Loucy (cell line): Measurements from ENCODE around the gene BACE2.

Experiments
- H2AFZ ChIP-seq: fragments of 200-600 bp; sonication (generic); 2 replicates; pipeline ENCODE4 v1.6.0; 2016; ENCODE audit warnings: antibody characterized with exemption, mild to moderate bottlenecking, low read length, moderate library complexity
- H3F3A ChIP-seq: fragments of 200-600 bp; 2 replicates; pipeline ENCODE4 v1.6.0; 2016; ENCODE audit warnings: antibody characterized with exemption, low read depth, mild to moderate bottlenecking
- H3K27me3 ChIP-seq: fragments of 200-600 bp; sonication (generic); 2 replicates; pipeline ENCODE4 v1.6.1; 2014; ENCODE audit warnings: low read length, mild to moderate bottlenecking; ENCODE audit not compliant: insufficient read depth, poor library complexity, severe bottlenecking
- H3K36me3 ChIP-seq: fragments of 200-600 bp; sonication (generic); 2 replicates; pipeline ENCODE4 v1.6.1; 2016; ENCODE audit warnings: low read length; ENCODE audit not compliant: insufficient read depth
- H3K4me1 ChIP-seq: fragments of 200-600 bp; sonication (generic); 2 replicates; pipeline ENCODE4 v1.5.1; 2014; ENCODE audit warnings: low read length, mild to moderate bottlenecking; ENCODE audit not compliant: insufficient read depth, poor library complexity, severe bottlenecking
- H3K4me2 ChIP-seq: fragments of 200-600 bp; sonication (generic); 2 replicates; pipeline ENCODE4 v1.6.0; 2014; ENCODE audit warnings: antibody characterized with exemption, low read length, low read depth, mild to moderate bottlenecking; ENCODE audit not compliant: poor library complexity, severe bottlenecking
- H3K4me3 ChIP-seq: fragments of 200-600 bp; sonication (generic); 2 replicates; pipeline ENCODE4 v1.5.1; 2014; ENCODE audit warnings: low read length, mild to moderate bottlenecking, mixed read lengths; ENCODE audit not compliant: poor library complexity, severe bottlenecking
- H3K79me2 ChIP-seq: fragments of 200-600 bp; sonication (generic); 2 replicates; pipeline ENCODE4 v1.6.1; 2014; ENCODE audit warnings: low read length; ENCODE audit not compliant: insufficient read depth
- H3K9ac ChIP-seq: fragments of 200-600 bp; sonication (generic); 2 replicates; pipeline ENCODE4 v1.6.0; 2014; ENCODE audit warnings: mild to moderate bottlenecking, low read depth, low read length, moderate library complexity; ENCODE audit not compliant: poor library complexity, severe bottlenecking
- H3K9me2 ChIP-seq: fragments of 200-600 bp; sonication (generic); replicated peaks from 2 replicates; pipeline ENCODE4 v1.6.1; 2016; ENCODE audit warnings: low read depth, low read length, mixed read lengths
- H3K9me3 ChIP-seq: fragments of 200-600 bp; sonication (generic); 2 replicates; pipeline ENCODE4 v1.6.1; 2014; ENCODE audit warnings: mild to moderate bottlenecking, antibody characterized with exemption, low read length, low read depth; ENCODE audit not compliant: insufficient read depth
- H4K20me1 ChIP-seq: fragments of 200-600 bp; sonication (generic); 2 replicates; pipeline ENCODE4 v1.6.0; 2014; ENCODE audit warnings: antibody characterized with exemption, low read length, mild to moderate bottlenecking; ENCODE audit not compliant: insufficient read depth, poor library complexity, severe bottlenecking
- EZH2phosphoT487 ChIP-seq: fragments of 200-600 bp; IDR thresholded peaks from 2 replicates; pipeline ENCODE4 v1.6.1; 2018; ENCODE audit warnings: antibody characterized with exemption, mild to moderate bottlenecking, moderate library complexity, borderline replicate concordance
- TF ChIP-seq, protein P1 (sequence below): fragments of 200-600 bp; sonication (generic); conservative IDR thresholded peaks from 2 replicates; pipeline ENCODE4 v1.5.1; 2014; ENCODE audit warnings: mild to moderate bottlenecking, antibody characterized with exemption, low read length

The BACE2 gene

GRCh38 chr21:41170859-41171609 lies 3.1 kb downstream of the BACE2 start:
- peak overlapping the region; percentile 82 for H3K4me3 ChIP-seq
- H3K9me2 ChIP-seq, result no peaks in the 10 kb centered on the region
- 0 out of 2 replicates have a peak, but pooled peaks cover 4% of the 10 kb centered on the region for H3F3A ChIP-seq
- no peaks in the 10 kb centered on the region for H3K27me3 ChIP-seq
- peaks cover 8% of the 10 kb centered on the region for H4K20me1 ChIP-seq
- TF ChIP-seq, protein P1, sequence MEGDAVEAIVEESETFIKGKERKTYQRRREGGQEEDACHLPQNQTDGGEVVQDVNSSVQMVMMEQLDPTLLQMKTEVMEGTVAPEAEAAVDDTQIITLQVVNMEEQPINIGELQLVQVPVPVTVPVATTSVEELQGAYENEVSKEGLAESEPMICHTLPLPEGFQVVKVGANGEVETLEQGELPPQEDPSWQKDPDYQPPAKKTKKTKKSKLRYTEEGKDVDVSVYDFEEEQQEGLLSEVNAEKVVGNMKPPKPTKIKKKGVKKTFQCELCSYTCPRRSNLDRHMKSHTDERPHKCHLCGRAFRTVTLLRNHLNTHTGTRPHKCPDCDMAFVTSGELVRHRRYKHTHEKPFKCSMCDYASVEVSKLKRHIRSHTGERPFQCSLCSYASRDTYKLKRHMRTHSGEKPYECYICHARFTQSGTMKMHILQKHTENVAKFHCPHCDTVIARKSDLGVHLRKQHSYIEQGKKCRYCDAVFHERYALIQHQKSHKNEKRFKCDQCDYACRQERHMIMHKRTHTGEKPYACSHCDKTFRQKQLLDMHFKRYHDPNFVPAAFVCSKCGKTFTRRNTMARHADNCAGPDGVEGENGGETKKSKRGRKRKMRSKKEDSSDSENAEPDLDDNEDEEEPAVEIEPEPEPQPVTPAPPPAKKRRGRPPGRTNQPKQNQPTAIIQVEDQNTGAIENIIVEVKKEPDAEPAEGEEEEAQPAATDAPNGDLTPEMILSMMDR, result no peak
- no peak for TF ChIP-seq EZH2phosphoT487
- H3K36me3 ChIP-seq, result no peaks in the 10 kb centered on the region
- peaks cover 51% of the 10 kb centered on the region for H3K4me1 ChIP-seq
- H2AFZ ChIP-seq, result peak overlapping the region; percentile 34
- no peaks in the 10 kb centered on the region for H3K9me3 ChIP-seq
- H3K4me2 ChIP-seq, result peak overlapping the region; percentile 92
- H3K9ac ChIP-seq, result peak overlapping the region; percentile 62
- peaks cover 30% of the 10 kb centered on the region; the same call in 1 of the 2 replicates for H3K79me2 ChIP-seq

DNA sequence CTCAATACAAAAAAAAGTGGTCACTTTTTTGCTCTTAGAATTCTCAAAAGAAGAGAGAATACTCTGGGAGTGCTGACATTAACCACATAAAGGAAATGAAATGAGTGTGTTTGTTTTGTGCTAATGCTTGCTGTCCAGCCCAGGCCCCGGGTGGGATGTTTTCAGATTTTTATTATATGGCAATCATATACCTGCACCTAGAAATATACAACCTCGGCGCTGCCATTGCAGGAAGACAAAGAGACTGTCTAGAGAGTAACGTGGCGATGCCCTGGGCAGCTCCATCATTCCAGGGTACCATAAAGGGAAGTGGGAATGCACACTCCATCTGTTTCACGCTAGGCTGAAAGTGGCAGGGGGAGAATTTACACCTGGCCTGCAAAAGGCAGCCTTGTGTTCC lies 7.1 kb downstream of the BACE2 start:
- Histone ChIP-seq H2AFZ (no peak overlapping the region), H3K79me2 (peaks cover 25% of the 10 kb centered on the region; the same call in 1 of the 2 replicates), H3K4me3 (no peak overlapping the region), H3K27me3 (no peaks in the 10 kb centered on the region), H3K9ac (no peak overlapping the region), H3F3A (no peaks in the 10 kb centered on the region), H4K20me1 (no peaks in the 10 kb centered on the region), H3K9me2 (no peaks in the 10 kb centered on the region), H3K9me3 (no peaks in the 10 kb centered on the region), H3K4me2 (no peak overlapping the region), H3K4me1 (peaks cover 44% of the 10 kb centered on the region), H3K36me3 (no peaks in the 10 kb centered on the region)
- TF ChIP-seq EZH2phosphoT487, result no peak
- TF ChIP-seq, protein P1, result no peak

DNA sequence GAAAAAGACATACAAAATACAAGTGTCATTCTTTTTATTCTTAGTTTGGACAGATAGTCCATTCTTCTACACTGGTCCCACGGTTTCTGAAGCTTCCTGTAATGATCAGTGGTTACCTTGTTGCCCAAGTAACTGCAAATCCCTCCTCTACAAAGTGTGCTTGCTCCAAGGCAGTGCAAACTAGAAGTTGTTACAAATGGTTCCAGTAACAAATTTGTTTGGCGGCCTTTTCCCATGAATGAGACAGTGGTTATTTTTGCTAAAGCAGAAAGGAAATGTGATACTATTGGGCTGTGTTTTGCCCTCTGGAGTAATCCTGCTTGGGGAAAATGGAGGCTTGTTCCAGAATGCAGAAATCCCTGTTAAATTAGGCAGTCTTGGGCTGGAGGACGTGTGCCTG lies 8.9 kb downstream of the BACE2 start:
- Histone ChIP-seq H3K4me3 (no peak overlapping the region), H3K4me1 (peaks cover 28% of the 10 kb centered on the region), H3K27me3 (no peaks in the 10 kb centered on the region), H3K36me3 (no peaks in the 10 kb centered on the region), H2AFZ (no peak overlapping the region), H3K79me2 (peaks cover 22% of the 10 kb centered on the region; the same call in 1 of the 2 replicates), H3K4me2 (no peak overlapping the region), H4K20me1 (no peaks in the 10 kb centered on the region), H3K9me2 (no peaks in the 10 kb centered on the region), H3K9me3 (no peaks in the 10 kb centered on the region), H3K9ac (no peak overlapping the region), H3F3A (no peaks in the 10 kb centered on the region)
- TF ChIP-seq, protein P1, result no peak
- no peak for TF ChIP-seq EZH2phosphoT487
